Muscle of leg (tissue), 11 donors: ENCODE measurements around the gene CBFA2T3. TPM values are rescaled to one million over a fixed set of nuclear protein-coding genes. Genes with fewer than 3 reads are reported as not detected.

Experiments used
- DNase-seq: peaks from one replicate; pipeline ENCODE4 v3.0.0; 2013
- H3K27ac ChIP-seq: one replicate; pipeline ENCODE4 v1.5.1; 2013; ENCODE audit warnings: mild to moderate bottlenecking, low read length, control low read depth
- H3K27me3 ChIP-seq: one replicate; pipeline ENCODE4 v1.6.1; 2013; ENCODE audit warnings: low read length; ENCODE audit not compliant: control insufficient read depth, insufficient read depth
- H3K36me3 ChIP-seq: one replicate; pipeline ENCODE4 v1.6.1; 2013; ENCODE audit warnings: low read length; ENCODE audit not compliant: control insufficient read depth, insufficient read depth
- H3K4me1 ChIP-seq: one replicate; pipeline ENCODE4 v1.6.1; 2013; ENCODE audit warnings: low read length; ENCODE audit not compliant: control insufficient read depth, insufficient read depth
- H3K4me3 ChIP-seq: one replicate; pipeline ENCODE4 v1.5.1; 2013; ENCODE audit warnings: low read length, control low read depth
- H3K9me3 ChIP-seq: replicated peaks from 2 replicates; pipeline ENCODE4 v1.6.1; 2013; ENCODE audit warnings: low read depth, low read length; ENCODE audit not compliant: control insufficient read depth
- WGBS: methylation state at CpG from one replicate; pipeline ENCODE4 v1.1.5; 2013; ENCODE audit warnings: missing lambda C conversion rate; ENCODE audit not compliant: insufficient coverage; 5-methylcytosine and 5-hydroxymethylcytosine counted together
- polyA plus RNA-seq, 8 donors: library from polyadenylated mRNA; unstranded; fragments of 120-200 nt; gene quantifications; one replicate each; pipeline versions ENCODE4 v1.2.1 to v1.2.3, GENCODE V29; 2013; ENCODE audit warnings: inconsistent platforms in 1 of 8, low replicate concordance in 1 of 8; ENCODE audit not compliant: insufficient read length in 8 of 8, insufficient read depth in 1 of 8
- total RNA-seq: library from RNA; stranded (reverse); fragments of 120-200 nt; gene quantifications from one replicate; pipeline ENCODE4 v1.2.4, GENCODE V29; 2013

The CBFA2T3 gene
- total and polyA plus RNA-seq, 9 donors, result 3.8 to 23.0 (median 17.8) TPM

DNA sequence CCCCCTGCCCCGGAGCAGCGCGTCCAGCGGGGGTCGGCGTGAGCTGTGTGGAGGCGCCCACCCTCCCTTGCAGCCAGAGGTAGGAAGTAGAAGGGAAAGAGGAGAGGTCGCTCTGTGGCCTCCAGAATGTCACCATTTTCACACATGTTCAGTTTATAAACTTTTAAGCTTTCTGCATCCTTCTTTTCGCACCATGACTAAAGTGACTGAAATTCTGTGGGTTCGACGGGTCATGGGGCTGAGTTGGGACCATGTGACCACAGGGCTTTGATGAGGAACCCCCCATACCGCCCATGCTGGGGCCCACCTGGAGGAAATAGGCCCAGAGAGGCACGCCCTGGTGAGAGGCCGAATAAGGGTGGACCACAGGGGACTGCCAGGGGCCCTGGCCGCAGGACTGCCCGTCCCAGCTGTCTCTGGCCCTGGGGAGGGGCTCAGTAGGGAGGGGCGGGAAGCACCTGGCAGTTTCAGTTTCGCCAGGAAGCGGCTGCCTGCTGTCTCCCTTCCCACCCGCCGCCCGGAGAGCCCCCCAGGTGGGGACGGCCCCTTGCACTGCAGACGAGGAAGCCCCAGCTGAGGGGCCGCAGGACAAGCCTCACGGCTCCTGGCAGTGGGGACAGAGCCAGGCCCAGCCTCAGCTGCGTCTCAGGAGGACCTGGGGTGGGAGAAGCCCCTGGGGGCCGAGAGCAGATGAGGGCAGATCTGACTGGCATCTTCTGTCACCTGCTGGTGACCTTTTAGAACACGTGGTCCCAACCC is 9.0 kb downstream of the CBFA2T3 start:
- Histone ChIP-seq H3K27me3 (peaks cover 41% of the 10 kb centered on the region), H3K36me3 (no peaks in the 10 kb centered on the region), H3K9me3 (no peaks in the 10 kb centered on the region), H3K27ac (no peak overlapping the region), H3K4me1 (peaks cover 66% of the 10 kb centered on the region), H3K4me3 (no peak overlapping the region)
- peak; percentile 44 for DNase-seq
- 37% methylated on average over 20 of the region's 29 CpGs for WGBS

GRCh38 chr16:88966986-88967829 is 9.8 kb downstream of the CBFA2T3 start:
- Histone ChIP-seq H3K36me3 (no peaks in the 10 kb centered on the region), H3K9me3 (no peaks in the 10 kb centered on the region), H3K27ac (no peak overlapping the region), H3K4me3 (no peak overlapping the region), H3K4me1 (peaks cover 58% of the 10 kb centered on the region), H3K27me3 (peaks cover 39% of the 10 kb centered on the region)
- 49% methylated on average over 21 of the region's 47 CpGs for WGBS
- no peak for DNase-seq

DNA sequence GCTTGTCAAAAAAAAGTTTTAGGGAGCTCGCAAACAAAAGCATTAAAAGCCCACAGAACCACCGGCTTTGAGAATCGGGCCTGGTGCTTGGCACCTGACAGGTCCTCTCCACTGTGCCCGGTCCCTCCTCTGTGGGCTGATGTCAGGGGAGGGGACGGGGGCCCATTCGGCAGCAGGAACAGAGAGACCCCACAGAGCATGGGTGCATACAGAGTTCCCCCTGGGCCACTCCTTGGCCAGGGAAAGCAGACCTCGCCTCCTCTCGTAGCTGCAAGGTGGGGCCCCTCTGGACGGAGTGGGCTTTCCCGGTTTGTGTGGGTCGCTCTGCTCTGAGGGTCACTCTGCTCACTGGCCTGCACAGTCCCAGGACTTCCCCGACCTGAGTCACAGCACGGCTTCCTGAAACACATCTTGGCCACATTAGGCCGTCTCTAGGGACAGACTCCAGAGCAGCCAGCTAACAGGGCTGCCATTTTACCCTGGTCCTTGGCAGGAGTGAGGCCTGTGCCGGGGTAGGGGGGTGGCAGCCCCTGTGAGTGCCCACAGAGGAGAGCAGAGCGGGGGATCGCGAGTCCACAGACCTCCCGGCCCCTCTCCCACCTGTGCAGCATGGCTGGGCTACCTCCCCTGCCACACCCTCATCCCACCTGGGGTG is 11.1 kb downstream of the CBFA2T3 start:
- Histone ChIP-seq H3K27ac (no peak overlapping the region), H3K27me3 (peaks cover 39% of the 10 kb centered on the region), H3K9me3 (no peaks in the 10 kb centered on the region), H3K36me3 (no peaks in the 10 kb centered on the region), H3K4me1 (peaks cover 50% of the 10 kb centered on the region), H3K4me3 (no peak overlapping the region)
- WGBS, result 61% methylated on average over 12 of the region's 19 CpGs
- no peak for DNase-seq

- Histone ChIP-seq H3K9me3 (no peaks in the 10 kb centered on the region), H3K4me3 (no peak overlapping the region), H3K4me1 (peaks cover 46% of the 10 kb centered on the region), H3K27me3 (peaks cover 41% of the 10 kb centered on the region), H3K27ac (no peak overlapping the region), H3K36me3 (no peaks in the 10 kb centered on the region)
- 66% methylated on average over 6 of the region's 8 CpGs for WGBS
- no peak for DNase-seq
These were observed 11.6 kb downstream of the CBFA2T3 start for GRCh38 chr16:88965411-88965810.

DNA sequence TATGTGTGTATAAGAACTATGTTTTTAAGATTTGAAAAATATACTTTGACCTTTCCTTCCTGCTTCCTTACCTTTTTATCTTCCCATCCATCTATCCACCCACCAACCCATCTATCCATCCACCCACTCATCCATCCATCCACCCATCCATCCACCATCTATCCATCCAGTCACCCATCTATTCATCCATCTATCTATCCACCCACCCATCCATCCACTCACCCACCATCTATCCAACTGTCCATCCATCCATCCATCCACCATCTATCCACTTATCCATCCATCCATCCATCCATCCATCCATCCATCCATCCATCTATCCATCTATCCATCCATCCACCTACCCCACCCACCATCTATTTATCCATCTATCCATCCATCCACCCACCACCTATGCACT is 12.4 kb downstream of the CBFA2T3 start:
- no peak overlapping the region for H3K4me3 ChIP-seq
- peaks cover 37% of the 10 kb centered on the region for H3K27me3 ChIP-seq
- peaks cover 38% of the 10 kb centered on the region for H3K4me1 ChIP-seq
- no peak for DNase-seq
- no peak overlapping the region for H3K27ac ChIP-seq
- no peaks in the 10 kb centered on the region for H3K9me3 ChIP-seq
- no peaks in the 10 kb centered on the region for H3K36me3 ChIP-seq

DNA sequence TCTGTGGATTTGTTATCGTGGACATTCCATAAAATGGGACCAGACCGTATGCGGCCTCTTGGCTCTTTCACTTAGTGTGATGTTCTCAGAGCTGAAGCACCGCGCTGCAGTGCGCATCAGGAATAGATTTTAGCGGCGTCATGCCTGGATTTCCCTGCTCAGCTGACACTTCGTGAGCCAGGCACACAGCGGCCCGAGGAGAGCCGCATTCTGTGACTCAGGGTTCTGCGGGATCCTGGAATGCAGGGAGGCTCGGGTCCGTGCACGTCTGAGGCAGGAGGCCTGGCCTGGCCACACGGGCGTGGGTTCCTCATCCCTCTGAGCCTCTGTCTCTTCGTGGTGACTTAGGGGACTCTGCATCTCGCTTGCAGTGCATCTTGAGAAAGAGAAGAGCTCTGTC is 13.4 kb downstream of the CBFA2T3 start:
- Histone ChIP-seq H3K27ac (no peak overlapping the region), H3K4me1 (peaks cover 27% of the 10 kb centered on the region), H3K4me3 (no peak overlapping the region), H3K9me3 (no peaks in the 10 kb centered on the region), H3K36me3 (no peaks in the 10 kb centered on the region), H3K27me3 (peaks cover 30% of the 10 kb centered on the region)
- WGBS, result 70% methylated on average over 20 of the region's 20 CpGs
- DNase-seq, result no peak

DNA sequence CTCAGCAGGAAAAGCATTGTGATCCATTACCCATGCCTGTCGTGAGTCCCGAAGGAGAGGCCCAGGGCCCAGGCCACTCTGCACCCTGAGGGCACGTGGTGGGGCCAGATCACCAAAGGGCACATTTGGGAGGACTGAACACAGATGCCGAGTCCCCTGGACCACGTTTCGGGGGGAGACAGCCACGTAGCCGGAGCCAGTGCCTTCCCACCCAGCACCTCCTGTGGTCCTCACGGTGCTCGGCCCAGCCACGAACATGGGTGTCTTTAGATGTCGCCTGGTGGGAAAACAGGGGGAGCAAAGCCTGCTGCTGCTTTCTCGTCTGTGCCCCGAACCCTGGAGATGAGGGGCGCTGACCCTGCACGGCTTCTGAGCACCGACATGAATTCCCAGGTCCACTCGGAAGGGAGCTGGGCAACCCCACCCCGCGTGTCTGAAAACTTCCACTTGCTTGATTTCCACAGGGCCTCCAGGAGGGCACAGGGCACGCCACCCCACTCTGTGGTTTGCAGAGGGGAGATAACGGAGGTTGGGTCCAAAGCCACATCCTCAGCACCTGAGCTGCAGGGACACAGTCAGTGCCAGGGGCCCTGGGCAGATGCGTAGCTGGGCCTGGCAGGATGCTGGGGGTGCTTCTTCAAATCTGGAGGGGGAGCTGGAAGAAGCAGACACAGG is 14.4 kb downstream of the CBFA2T3 start:
- Histone ChIP-seq H3K9me3 (no peaks in the 10 kb centered on the region), H3K27ac (no peak overlapping the region), H3K36me3 (no peaks in the 10 kb centered on the region), H3K4me1 (peaks cover 18% of the 10 kb centered on the region), H3K27me3 (peaks cover 25% of the 10 kb centered on the region), H3K4me3 (no peak overlapping the region)
- no peak for DNase-seq
- WGBS, result 78% methylated on average over 23 of the region's 23 CpGs

DNA sequence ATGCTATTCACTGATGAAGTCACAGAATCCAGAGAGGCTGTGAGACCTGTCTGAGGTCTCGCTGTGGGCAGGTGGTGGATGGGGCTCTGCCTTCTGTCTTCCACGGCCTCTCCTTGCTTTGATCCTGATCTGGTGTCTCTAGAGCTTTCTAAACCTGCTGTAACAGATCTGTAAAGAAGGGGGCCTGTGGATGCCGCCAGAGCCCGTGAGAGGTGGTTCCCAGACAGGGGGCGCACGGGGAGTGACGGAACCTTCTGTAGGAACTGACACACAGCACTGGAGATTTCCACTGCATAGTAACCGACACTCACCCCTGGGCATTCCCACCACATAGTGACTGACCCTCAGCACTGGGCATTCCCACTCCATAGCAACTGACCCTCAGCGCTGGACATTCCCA is 16.0 kb downstream of the CBFA2T3 start:
- H3K27me3 ChIP-seq, result peaks cover 20% of the 10 kb centered on the region

GRCh38 chr16:88960516-88960915 is 16.5 kb downstream of the CBFA2T3 start:
- peaks cover 20% of the 10 kb centered on the region for H3K27me3 ChIP-seq
- DNase-seq, result no peak
- H3K4me1 ChIP-seq, result peaks cover 16% of the 10 kb centered on the region
- no peak overlapping the region for H3K27ac ChIP-seq
- no peaks in the 10 kb centered on the region for H3K36me3 ChIP-seq
- H3K4me3 ChIP-seq, result no peak overlapping the region
- WGBS, result 86% methylated on average over 3 of the region's 3 CpGs
- no peaks in the 10 kb centered on the region for H3K9me3 ChIP-seq

More for the DNA sequence above, 16.0 kb downstream of the CBFA2T3 start:
- Histone ChIP-seq H3K4me3 (no peak overlapping the region), H3K4me1 (peaks cover 20% of the 10 kb centered on the region), H3K9me3 (no peaks in the 10 kb centered on the region), H3K36me3 (no peaks in the 10 kb centered on the region), H3K27ac (no peak overlapping the region)
- no peak for DNase-seq
- WGBS, result 68% methylated on average over 9 of the region's 9 CpGs

- H3K27ac ChIP-seq, result no peak overlapping the region
- WGBS, result 87% methylated on average over 18 of the region's 18 CpGs
- H3K4me3 ChIP-seq, result no peak overlapping the region
- H3K27me3 ChIP-seq, result peaks cover 17% of the 10 kb centered on the region
- peaks cover 12% of the 10 kb centered on the region for H3K4me1 ChIP-seq
- H3K9me3 ChIP-seq, result no peaks in the 10 kb centered on the region
- H3K36me3 ChIP-seq, result no peaks in the 10 kb centered on the region
- no peak for DNase-seq
These were observed 18.0 kb downstream of the CBFA2T3 start for GRCh38 chr16:88959022-88959421.
